Activated naive CD8-positive, alpha-beta T cell treated with anti-CD3 and anti-CD28 coated beads, Interleukin-2, amount 10 ng/mL, durations not matched to agents 7 days and 5 days (primary cell): ENCODE measurements around the gene VPS41. TPM values are rescaled to one million over a fixed set of nuclear protein-coding genes. Genes with fewer than 3 reads are reported as not detected.

Experiments used
- ATAC-seq: fragments of 150-1000 bp; cut with Tn5 transposase; one replicate; pipeline ENCODE4 v1.10.0; 2021; ENCODE audit warnings: low read depth, moderate library complexity
- POLR2A ChIA-PET: fragments of 350-600 bp; sonication (Branson Sonifier 250); formaldehyde crosslinking; loops from one replicate; lab custom pipeline; 2021; ENCODE audit warnings: antibody characterized with exemption; lab: Charles Lee
- DNase-seq: peaks from one replicate; pipeline ENCODE4 v3.0.0; 2021
- H3K27ac Mint-ChIP-seq: one replicate; pipeline ENCODE4 v1.8.0; 2022; ENCODE audit warnings: mild to moderate bottlenecking, mixed read lengths
- H3K27me3 Mint-ChIP-seq: one replicate; pipeline ENCODE4 v1.8.0; 2022; ENCODE audit warnings: mild to moderate bottlenecking, moderate library complexity, mixed read lengths
- H3K36me3 Mint-ChIP-seq: one replicate; pipeline ENCODE4 v1.8.0; 2021; ENCODE audit warnings: mild to moderate bottlenecking, mixed read lengths
- H3K4me1 Mint-ChIP-seq: one replicate; pipeline ENCODE4 v1.8.0; 2021; ENCODE audit warnings: mixed read lengths
- H3K4me3 Mint-ChIP-seq: one replicate; pipeline ENCODE4 v1.8.0; 2022; ENCODE audit warnings: mild to moderate bottlenecking, moderate library complexity, mixed read lengths
- H3K9me3 Mint-ChIP-seq: one replicate; pipeline ENCODE4 v1.8.0; 2021; ENCODE audit warnings: mixed read lengths
- total RNA-seq, 2 experiments: library from RNA; stranded (reverse); gene quantifications; one replicate each; pipeline ENCODE4 v1.2.3, GENCODE V29; 2021

VPS41 gene
- total RNA-seq, 2 experiments from 2014 or later, result 61.7 to 65.3 TPM

- no peaks in the 10 kb centered on the region for H3K9me3 Mint-ChIP-seq
- no peak overlapping the region for H3K27ac Mint-ChIP-seq
- no peaks in the 10 kb centered on the region for H3K4me1 Mint-ChIP-seq
- no peaks in the 10 kb centered on the region for H3K36me3 Mint-ChIP-seq
- ATAC-seq, result no peak
- POLR2A ChIA-PET, result no interaction called here
- H3K4me3 Mint-ChIP-seq, result no peak overlapping the region
- peaks cover under 1% of the 10 kb centered on the region for H3K27me3 Mint-ChIP-seq
- DNase-seq, result no peak
These were observed 235.2 kb downstream of the VPS41 start for GRCh38 chr7:38673795-38674194.

Other genes with a start within 250 kb of the VPS41 start
- under 1 TPM; 0.19 to 0.20 TPM for gene POU6F2, start 68.7 kb upstream of the VPS41 start, total RNA-seq